Endothelial cell of umbilical vein (primary cell): Measurements from ENCODE around the gene TRPM3. TPM values are rescaled to one million over a fixed set of nuclear protein-coding genes. Genes with fewer than 3 reads are reported as not detected.

ENCODE experiments used
- BruUV-seq: library from RNA; stranded (reverse); fragments of 400-500 nt; replicated peaks from 2 replicates; lab custom pipeline; 2021; lab: Mats Ljungman, UMichigan
- CTCF ChIA-PET: fragments of 300-600, 350-600 bp; sonication (Branson Sonifier 250); formaldehyde crosslinking; loops from one replicate; lab custom pipeline; 2021; ENCODE audit warnings: antibody characterized with exemption, inconsistent platforms; lab: Charles Lee
- POLR2A ChIA-PET: fragments of 300-600, 350-600 bp; sonication (Branson Sonifier 250); formaldehyde crosslinking; loops from one replicate; lab custom pipeline; 2021; ENCODE audit warnings: antibody characterized with exemption, inconsistent platforms; lab: Charles Lee
- DNase-seq: peaks from one replicate; pipeline ENCODE4 v3.0.0-alpha.2; 2011; ENCODE audit warnings: low read depth, low spot score
- FAIRE-seq: peaks from 2 replicates; lab custom pipeline; 2011; peaks lifted over from hg19 to GRCh38; lab: Jason Lieb, UNC
- H2AFZ ChIP-seq: 2 replicates; pipeline ENCODE4 v1.6.0; 2012; ENCODE audit warnings: low read depth, low read length, control low read depth, inconsistent platforms
- H3K27ac ChIP-seq: 2 replicates; pipeline ENCODE4 v1.5.1; 2011; ENCODE audit warnings: low read depth, mild to moderate bottlenecking, control low read depth, low read length, moderate library complexity; ENCODE audit not compliant: insufficient read depth
- H3K27me3 ChIP-seq, 2 experiments: 2 replicates each; pipeline versions ENCODE4 v1.6.0 to v1.6.1; 2011; ENCODE audit warnings: low read length in 2 of 2, mixed read lengths in 1 of 2; ENCODE audit not compliant: control insufficient read depth in 2 of 2, insufficient read depth in 2 of 2
- H3K36me3 ChIP-seq, 2 experiments: 2 replicates in 1 of 2; 3 replicates in 1 of 2; pipeline ENCODE4 v1.5.1; 2011; ENCODE audit warnings: low read length in 2 of 2, mild to moderate bottlenecking in 1 of 2, moderate library complexity in 1 of 2; ENCODE audit not compliant: control insufficient read depth in 2 of 2, insufficient read depth in 2 of 2; ENCODE audit errors: extremely low read depth in 1 of 2
- H3K4me1 ChIP-seq: 3 replicates; pipeline ENCODE4 v1.5.1; 2011; ENCODE audit warnings: mild to moderate bottlenecking, low read length; ENCODE audit not compliant: control insufficient read depth, insufficient read depth; ENCODE audit errors: extremely low read depth
- H3K4me2 ChIP-seq: 2 replicates; pipeline ENCODE4 v1.6.1; 2011; ENCODE audit warnings: low read length, control low read depth, mixed read lengths; ENCODE audit not compliant: insufficient read depth
- H3K4me3 ChIP-seq, 3 experiments: fragments of 200-600 bp in 1 of 3; sonication (generic), shearing (Covaris generic) in 1 of 3; replicated peaks in 1 of 3; 2 replicates each; pipeline ENCODE4 v1.5.1; 2011 to 2016; ENCODE audit warnings: control low read depth in 3 of 3, low read length in 3 of 3, mild to moderate bottlenecking in 2 of 3, inconsistent platforms in 1 of 3, low read depth in 1 of 3, moderate library complexity in 1 of 3; ENCODE audit not compliant: insufficient read depth in 1 of 3
- H3K79me2 ChIP-seq: 2 replicates; pipeline ENCODE4 v1.6.0; 2012; ENCODE audit warnings: low read length, inconsistent platforms; ENCODE audit not compliant: control insufficient read depth, insufficient read depth
- H3K9ac ChIP-seq: replicated peaks from 2 replicates; pipeline ENCODE3; 2011; ENCODE audit warnings: low read length, control low read depth; ENCODE audit not compliant: insufficient read depth; ENCODE audit errors: extremely low read depth
- H3K9me1 ChIP-seq: replicated peaks from 3 replicates; pipeline ENCODE4 v1.6.0; 2011; ENCODE audit warnings: mild to moderate bottlenecking, low read length; ENCODE audit not compliant: control insufficient read depth, insufficient read depth; ENCODE audit errors: extremely low read depth
- H3K9me3 ChIP-seq: replicated peaks from 2 replicates; pipeline ENCODE4 v1.5.1; 2012; ENCODE audit warnings: low read length, inconsistent platforms; ENCODE audit not compliant: control insufficient read depth, insufficient read depth
- H4K20me1 ChIP-seq: replicated peaks from 2 replicates; pipeline ENCODE3; 2011; ENCODE audit warnings: mild to moderate bottlenecking, low read length; ENCODE audit not compliant: control insufficient read depth, insufficient read depth; ENCODE audit errors: extremely low read depth
- EZH2 ChIP-seq: IDR thresholded peaks from 2 replicates; pipeline ENCODE4 v1.6.1; 2012; ENCODE audit warnings: borderline replicate concordance, low read depth, mild to moderate bottlenecking, moderate library complexity, low read length, inconsistent platforms; ENCODE audit not compliant: severe bottlenecking
- FOS ChIP-seq: IDR thresholded peaks from 2 replicates; pipeline ENCODE4 v1.6.1; 2011; ENCODE audit warnings: mild to moderate bottlenecking, low read length, moderate library complexity, borderline replicate concordance; ENCODE audit not compliant: insufficient read depth
- GATA2 ChIP-seq: IDR thresholded peaks from 2 replicates; pipeline ENCODE4 v1.7.0; 2011; ENCODE audit warnings: low read depth, mild to moderate bottlenecking, moderate library complexity, mixed read lengths, low read length; ENCODE audit not compliant: insufficient read length, insufficient read depth
- JUN ChIP-seq: IDR thresholded peaks from 2 replicates; pipeline ENCODE4 v1.6.1; 2011; ENCODE audit warnings: borderline replicate concordance, low read depth; ENCODE audit not compliant: insufficient read length, insufficient read depth
- MYC ChIP-seq: IDR thresholded peaks from one replicate; pipeline ENCODE4 v1.6.1; 2011; ENCODE audit warnings: mild to moderate bottlenecking, low read depth, low read length
- POLR2A ChIP-seq: IDR thresholded peaks from 2 replicates; pipeline ENCODE4 v1.6.1; 2012; ENCODE audit warnings: low read depth, mild to moderate bottlenecking, control low read depth, low read length
- POLR2AphosphoS5 ChIP-seq: IDR thresholded peaks from 2 replicates; pipeline ENCODE4 v1.6.1; 2012; ENCODE audit warnings: low read depth, mild to moderate bottlenecking, control low read depth, low read length, moderate library complexity; ENCODE audit not compliant: insufficient read depth
- dilution Hi-C: fragments of 300-500 bp; cut with MboI; formaldehyde crosslinking; loops from one replicate; pipeline ENCODE4 v1.15.0; 2019; ENCODE audit warnings: low sequenced_read_pairs; ENCODE audit not compliant: extremely low pct_ligation_motif_present
- intact Hi-C: fragments of 100-400 bp; cut with micrococcal nuclease; formaldehyde crosslinking; loops from one replicate; pipeline ENCODE4 v1.10.0; 2022
- polyA plus RNA-seq, 4 experiments: library from polyadenylated mRNA; depleted of rRNA in 3 of 4; stranded (reverse) in 3 of 4; unstranded in 1 of 4; fragments of >200 nt; gene quantifications; 2 replicates each; pipeline versions ENCODE4 v1.2.1 to v1.2.3, GENCODE V29; 2011 to 2012; ENCODE audit warnings: missing spikeins in 1 of 4
- total RNA-seq: library from RNA; stranded (reverse); gene quantifications from 2 replicates; pipeline ENCODE4 v1.2.3, GENCODE V29; 2021
- TF ChIP-seq, protein P1 (sequence below), 2 donors: IDR thresholded peaks; 1 replicate in 1 of 2; 2 replicates in 1 of 2; pipeline ENCODE4 v1.5.1; 2011; ENCODE audit warnings: low read length in 2 of 2, mild to moderate bottlenecking in 2 of 2, moderate library complexity in 2 of 2, control low read depth in 1 of 2, inconsistent platforms in 1 of 2, low read depth in 1 of 2; ENCODE audit not compliant: insufficient read depth in 1 of 2; ENCODE audit errors: extremely low read depth in 1 of 2
- TF ChIP-seq, protein P2 (sequence below): IDR thresholded peaks from 2 replicates; pipeline ENCODE4 v1.6.1; 2011; ENCODE audit not compliant: insufficient read depth, insufficient read length

TRPM3 gene
- total and polyA plus RNA-seq, 2 donors (not counting 3 experiments of a cell fraction or from before 2014, with no cell fraction given) = 0.17 to 0.33 TPM

DNA sequence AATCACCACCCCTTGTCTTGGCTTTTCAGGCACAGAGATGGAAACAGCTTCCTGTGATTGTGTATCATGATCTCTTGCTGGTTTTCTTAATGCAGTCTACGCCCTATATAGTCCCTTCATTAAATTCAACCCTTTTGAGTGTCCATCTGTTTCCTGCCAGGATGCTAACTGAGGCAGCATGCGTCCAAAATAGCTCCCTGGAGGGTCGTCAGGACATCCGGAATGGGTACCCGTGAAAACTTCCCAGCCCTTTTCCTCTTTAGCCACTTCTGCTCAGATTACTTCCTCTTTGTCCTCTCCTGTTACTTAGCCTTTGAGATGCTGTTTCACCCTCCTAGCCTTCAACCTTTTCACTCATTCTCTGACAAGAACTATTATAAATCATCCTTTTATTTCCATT, 627.2 kb downstream of the TRPM3 start:
- Histone ChIP-seq H3K27ac (no peak overlapping the region), H3K9ac (no peak overlapping the region), H3K9me3 (no peaks in the 10 kb centered on the region), H3K9me1 (no peaks in the 10 kb centered on the region), H3K4me3 (no peak overlapping the region), H3K4me2 (no peak overlapping the region), H3K79me2 (no peaks in the 10 kb centered on the region), H2AFZ (no peak overlapping the region), H3K36me3 (no peaks in the 10 kb centered on the region), H3K4me1 (peaks cover 8% of the 10 kb centered on the region), H3K27me3 (no peaks in the 10 kb centered on the region), H4K20me1 (no peaks in the 10 kb centered on the region)
- FAIRE-seq (peak; percentile 12), DNase-seq (no peak)
- BruUV-seq = no TSS peak
- intact Hi-C loops (no loop called here), dilution Hi-C loops (no loop called here)
- ChIA-PET POLR2A (no interaction called here), CTCF (interaction anchor here (1.0 to 1.6 kb wide), 3 partner anchors 16 to 82 kb away, joined by 3 to 5 read pairs (median 4); no protein-coding TSS in a partner anchor)
- no peak for TF ChIP-seq POLR2AphosphoS5
- no peak for TF ChIP-seq EZH2
- no peak for TF ChIP-seq GATA2
- no peak for TF ChIP-seq POLR2A
- TF ChIP-seq, protein P1, sequence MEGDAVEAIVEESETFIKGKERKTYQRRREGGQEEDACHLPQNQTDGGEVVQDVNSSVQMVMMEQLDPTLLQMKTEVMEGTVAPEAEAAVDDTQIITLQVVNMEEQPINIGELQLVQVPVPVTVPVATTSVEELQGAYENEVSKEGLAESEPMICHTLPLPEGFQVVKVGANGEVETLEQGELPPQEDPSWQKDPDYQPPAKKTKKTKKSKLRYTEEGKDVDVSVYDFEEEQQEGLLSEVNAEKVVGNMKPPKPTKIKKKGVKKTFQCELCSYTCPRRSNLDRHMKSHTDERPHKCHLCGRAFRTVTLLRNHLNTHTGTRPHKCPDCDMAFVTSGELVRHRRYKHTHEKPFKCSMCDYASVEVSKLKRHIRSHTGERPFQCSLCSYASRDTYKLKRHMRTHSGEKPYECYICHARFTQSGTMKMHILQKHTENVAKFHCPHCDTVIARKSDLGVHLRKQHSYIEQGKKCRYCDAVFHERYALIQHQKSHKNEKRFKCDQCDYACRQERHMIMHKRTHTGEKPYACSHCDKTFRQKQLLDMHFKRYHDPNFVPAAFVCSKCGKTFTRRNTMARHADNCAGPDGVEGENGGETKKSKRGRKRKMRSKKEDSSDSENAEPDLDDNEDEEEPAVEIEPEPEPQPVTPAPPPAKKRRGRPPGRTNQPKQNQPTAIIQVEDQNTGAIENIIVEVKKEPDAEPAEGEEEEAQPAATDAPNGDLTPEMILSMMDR (IDR thresholded peaks at IDR 0.05; ENCODE audit: extremely low read depth in 1 of 2, insufficient read depth in 1 of 2, low read depth in 1 of 2, low read length in 2 of 2) = no peak
- TF ChIP-seq, protein P2, sequence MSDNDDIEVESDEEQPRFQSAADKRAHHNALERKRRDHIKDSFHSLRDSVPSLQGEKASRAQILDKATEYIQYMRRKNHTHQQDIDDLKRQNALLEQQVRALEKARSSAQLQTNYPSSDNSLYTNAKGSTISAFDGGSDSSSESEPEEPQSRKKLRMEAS = no peak
- TF ChIP-seq FOS = no peak
- no peak for TF ChIP-seq MYC
- no peak for TF ChIP-seq JUN
